GM19455 (cell line): ENCODE measurements around the gene AGRP.
"Not testable (repeated sequence)": the region's sequence is repeated elsewhere in the genome, so short reads cannot be mapped to it uniquely, and the experiment has no call there.

ENCODE experiments used
- ATAC-seq: cut with Tn5 transposase; IDR thresholded peaks from one replicate; pipeline ENCODE4 v1.9.1; 2021; ENCODE audit not compliant: unreplicated experiment

Gene AGRP

GRCh38 chr16:67504031-67505021, 21.0 kb upstream of the AGRP start:
- no peak for ATAC-seq

GRCh38 chr16:67499106-67499505, 15.8 kb upstream of the AGRP start:
- ATAC-seq: no peak

- no peak for ATAC-seq
Observed at GRCh38 chr16:67490335-67491096, 7.2 kb upstream of the AGRP start.

GRCh38 chr16:67489401-67490083, 6.2 kb upstream of the AGRP start:
- no peak for ATAC-seq

- not testable (repeated sequence) for ATAC-seq
Observed at GRCh38 chr16:67487561-67487960, 4.2 kb upstream of the AGRP start.

- no peak for ATAC-seq
Observed at GRCh38 chr16:67486805-67487204, 3.5 kb upstream of the AGRP start.

GRCh38 chr16:67483731-67484525, 581 bp upstream of the AGRP start:
- ATAC-seq: no peak

- ATAC-seq: no peak
Observed at GRCh38 chr16:67482233-67482924, 968 bp downstream of the AGRP start.

- no peak for ATAC-seq
Observed at GRCh38 chr16:67481561-67482232, 1.6 kb downstream of the AGRP start.

- peak; percentile 89 for ATAC-seq
Observed at GRCh38 chr16:67480833-67481560, 2.4 kb downstream of the AGRP start, which contains the start of gene ATP6V0D1. Gene ATP6V0D1, minus strand, starts transcription at chr16:67481157. Its CDS starts 71 bp downstream, at chr16:67481086.

- no peak for ATAC-seq
Observed at GRCh38 chr16:67477960-67478554, 5.3 kb downstream of the AGRP start.

- no peak for ATAC-seq
Observed at GRCh38 chr16:67474551-67475455, 8.5 kb downstream of the AGRP start.

- ATAC-seq: no peak
Observed at GRCh38 chr16:67471758-67472384, 11.5 kb downstream of the AGRP start.

GRCh38 chr16:67470359-67470758, 13.0 kb downstream of the AGRP start:
- ATAC-seq: no peak

GRCh38 chr16:67468731-67469130, 14.6 kb downstream of the AGRP start:
- no peak for ATAC-seq

GRCh38 chr16:67466581-67466980, 16.8 kb downstream of the AGRP start:
- no peak for ATAC-seq

GRCh38 chr16:67464565-67464964, 18.8 kb downstream of the AGRP start:
- no peak for ATAC-seq
